ENCODE measurements around the gene ITGA1.

The ITGA1 gene

DNA sequence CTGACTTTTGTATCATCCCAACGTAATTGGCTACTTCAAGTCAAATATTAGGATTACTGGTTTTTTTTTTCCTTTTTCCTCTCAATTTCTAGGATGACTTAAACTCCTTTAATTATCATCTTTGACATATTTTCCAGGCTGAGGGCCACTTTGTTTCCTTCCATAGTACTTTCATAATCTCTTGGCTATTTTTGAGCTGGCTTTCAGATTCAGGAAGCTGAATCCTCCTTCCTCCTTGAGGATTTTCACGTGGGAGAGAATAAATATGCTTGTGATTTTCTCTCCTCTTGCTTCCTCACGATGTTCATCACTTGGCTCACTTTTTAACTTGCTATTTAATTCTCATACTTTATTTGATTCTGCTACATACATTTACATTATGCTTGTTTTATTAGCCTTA, 88.1 kb downstream of the ITGA1 start:
- no peak for DNase-seq

DNA sequence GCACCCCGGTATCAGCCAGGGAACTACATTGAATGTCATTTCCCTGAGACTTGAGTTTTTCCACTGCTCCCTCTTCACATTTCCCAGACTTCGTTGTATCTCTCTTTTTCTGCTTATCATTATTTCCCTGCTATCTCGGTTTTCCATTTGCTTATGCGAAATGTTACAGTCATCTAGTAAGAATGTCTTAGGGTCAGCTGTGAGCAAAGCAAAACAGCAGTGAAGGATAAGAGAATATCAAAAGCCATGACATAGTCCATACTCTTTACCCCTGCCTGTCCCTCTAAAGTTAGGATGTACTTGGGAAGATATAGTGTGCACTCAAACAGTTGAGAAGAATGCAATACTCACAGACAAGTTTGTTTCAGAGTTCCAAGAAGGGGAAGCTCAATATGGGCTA, 88.7 kb downstream of the ITGA1 start:
- no peak for DNase-seq

DNA sequence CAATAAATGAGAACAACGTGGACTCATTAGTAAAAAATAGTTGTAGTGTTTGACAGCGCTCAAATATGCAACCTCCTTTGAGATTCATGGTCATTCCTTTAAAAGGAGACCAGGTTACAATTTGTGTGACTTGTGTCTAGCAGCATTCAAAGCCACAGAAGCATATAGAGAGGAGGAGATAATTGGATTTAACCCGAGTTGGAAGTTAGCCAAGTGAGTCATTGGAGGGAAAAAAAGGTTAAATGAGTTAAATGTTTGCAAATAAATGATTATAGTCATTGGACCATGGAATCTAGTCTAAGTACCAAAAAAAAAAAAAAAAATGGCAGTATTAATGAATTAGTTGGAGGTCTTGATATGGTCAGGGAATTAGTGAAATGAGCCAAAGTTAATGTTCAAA, 90.9 kb downstream of the ITGA1 start:
- no peak for DNase-seq

DNA sequence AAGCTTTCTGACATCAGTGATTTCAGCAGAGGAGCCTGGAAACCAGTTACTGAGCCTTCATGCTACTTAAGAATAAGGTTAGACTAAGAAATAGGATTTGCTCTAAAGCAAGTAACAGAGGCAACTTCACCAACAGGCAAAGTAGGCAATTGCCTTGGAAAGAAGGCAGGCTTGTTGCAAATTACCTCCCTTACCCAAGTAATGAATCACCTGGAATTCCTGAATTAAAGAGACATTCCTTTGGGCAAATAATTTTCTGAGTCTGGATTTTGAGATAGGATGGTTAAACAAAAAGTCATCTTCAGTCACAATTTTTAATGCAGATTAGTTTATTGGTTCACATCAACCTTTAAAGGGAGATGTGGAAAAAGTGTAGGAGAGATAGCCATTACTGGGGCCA, 92.8 kb downstream of the ITGA1 start:
- DNase-seq = no peak

DNA sequence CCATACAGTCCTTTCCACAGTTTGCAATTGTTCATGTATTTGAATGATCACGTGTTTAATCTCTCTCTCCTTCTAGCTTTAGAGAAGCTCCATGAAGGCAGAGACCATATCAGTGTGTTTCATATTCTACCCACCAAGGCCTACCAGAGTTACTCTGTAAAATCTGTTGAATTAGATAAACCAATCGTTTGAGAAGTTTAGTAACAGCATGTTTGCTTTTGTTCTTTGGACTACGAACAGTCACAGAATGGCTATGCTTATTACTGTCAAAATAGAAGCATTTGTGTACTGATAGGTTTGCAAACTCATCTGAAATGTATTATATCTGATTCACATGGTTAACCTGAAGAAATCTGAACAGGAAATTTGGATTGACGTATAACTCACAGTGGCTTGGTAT, 93.8 kb downstream of the ITGA1 start:
- DNase-seq = no peak

DNA sequence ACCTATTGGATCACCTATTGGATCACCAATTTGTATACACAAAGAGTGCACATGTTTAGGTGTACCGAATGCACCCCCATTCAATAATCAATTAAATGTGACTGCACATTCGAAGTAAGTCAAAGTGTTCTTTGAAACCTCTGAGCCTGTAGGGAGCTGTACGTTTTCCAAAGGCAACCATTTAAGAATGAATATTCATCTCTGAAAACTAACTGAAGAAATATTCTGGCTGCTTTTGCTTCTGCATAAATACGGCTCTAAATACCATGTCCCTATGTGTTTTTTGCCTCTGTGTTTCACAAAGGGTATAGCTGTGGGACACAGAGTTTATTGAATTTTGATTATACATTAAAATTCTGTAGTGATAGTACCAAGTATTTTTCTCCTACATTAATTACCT, 95.4 kb downstream of the ITGA1 start:
- no peak for DNase-seq

DNA sequence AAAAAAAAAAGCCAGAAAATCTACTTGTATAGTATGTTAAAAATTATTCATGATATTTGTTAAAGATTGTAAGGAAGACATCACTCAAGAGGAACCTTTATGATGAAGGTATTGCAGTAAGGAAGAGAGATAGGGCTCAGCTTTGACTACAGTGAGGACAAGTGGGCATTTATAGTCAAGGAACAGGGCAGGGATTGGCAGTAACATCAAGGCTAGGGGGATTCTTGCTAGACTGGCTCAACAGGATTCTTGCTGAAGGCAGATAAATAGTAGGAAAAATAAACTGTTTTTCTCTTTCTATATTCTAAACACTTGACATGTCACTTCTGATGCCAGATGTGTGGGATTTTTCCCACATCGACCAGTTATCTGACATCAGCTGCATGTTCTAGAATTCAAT, 96.7 kb downstream of the ITGA1 start:
- DNase-seq = no peak

DNA sequence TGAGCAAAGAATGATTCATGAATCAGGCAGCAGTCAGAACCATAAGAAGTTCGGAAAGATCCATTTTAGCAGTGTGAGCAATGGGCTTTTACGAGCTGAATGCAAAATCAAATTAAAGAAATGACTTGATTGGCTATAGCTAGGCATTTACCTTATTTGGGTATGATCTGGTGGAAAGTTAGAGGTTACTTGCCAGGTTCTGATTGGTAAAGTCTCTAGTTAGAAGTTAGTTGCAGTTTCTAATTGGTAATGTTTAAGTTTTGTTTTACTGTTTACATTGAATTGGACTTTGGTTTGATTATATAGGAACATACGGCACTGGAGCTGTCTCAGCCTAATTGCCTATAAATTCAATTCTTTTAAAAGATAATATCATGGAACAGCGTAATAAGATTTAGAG, 97.9 kb downstream of the ITGA1 start:
- no peak for DNase-seq

DNA sequence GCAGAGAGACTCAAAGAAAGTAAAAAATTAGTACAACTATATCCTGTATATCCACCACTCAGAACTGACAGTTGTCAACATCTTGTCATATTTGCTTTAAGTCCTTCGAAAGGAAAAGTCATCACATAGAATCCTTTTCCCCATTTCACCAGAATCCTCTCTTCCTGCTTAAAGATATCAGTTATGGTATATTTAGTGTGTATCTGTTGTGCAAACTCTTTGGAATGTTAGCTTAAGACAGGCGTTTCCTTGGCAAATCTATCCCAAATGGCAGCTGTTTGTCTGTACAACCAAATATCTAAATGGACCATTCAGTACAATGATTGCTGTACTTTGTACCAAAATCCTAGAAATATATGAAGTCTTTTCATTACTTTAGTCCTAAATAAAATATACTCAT, 98.5 kb downstream of the ITGA1 start:
- DNase-seq = no peak

DNA sequence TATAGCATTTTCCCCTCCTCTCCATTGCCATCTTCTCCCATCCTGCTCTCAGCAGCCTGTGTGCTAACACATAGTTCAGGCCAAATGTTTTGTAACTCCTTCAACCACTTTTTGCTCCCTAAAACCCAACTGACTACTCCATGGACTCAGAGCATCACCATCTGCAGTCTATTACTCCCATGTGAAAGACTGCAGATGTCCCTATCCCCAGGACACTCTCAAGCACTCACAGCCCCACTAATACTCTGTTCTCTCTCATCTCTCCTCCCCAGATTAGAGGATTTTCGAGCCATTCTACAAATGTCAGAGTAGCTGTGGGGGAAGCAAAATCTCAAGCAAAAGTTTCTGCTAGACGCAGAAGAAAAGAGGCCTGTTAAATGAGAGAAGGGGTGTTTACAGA, 99.3 kb downstream of the ITGA1 start:
- no peak for DNase-seq

DNA sequence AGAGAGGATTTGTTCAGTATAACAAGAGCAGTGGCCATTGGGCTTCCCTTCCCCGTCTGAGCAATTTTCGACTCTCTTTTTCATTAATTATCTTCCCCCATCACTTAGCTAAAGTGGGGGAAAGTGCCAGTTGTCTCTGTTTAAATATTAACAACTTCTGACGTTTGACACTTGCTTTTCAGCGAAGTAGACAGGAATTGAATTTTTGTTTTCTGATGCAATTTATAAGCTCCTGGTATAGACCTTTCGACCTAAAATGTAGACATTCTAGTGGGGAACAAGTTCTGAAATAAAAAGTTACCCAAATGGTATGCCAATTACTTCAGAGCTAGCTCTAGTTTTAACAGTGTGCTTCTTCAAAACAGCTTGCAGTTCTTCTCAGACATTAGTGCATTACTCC, 100.6 kb downstream of the ITGA1 start:
- DNase-seq = no peak

DNA sequence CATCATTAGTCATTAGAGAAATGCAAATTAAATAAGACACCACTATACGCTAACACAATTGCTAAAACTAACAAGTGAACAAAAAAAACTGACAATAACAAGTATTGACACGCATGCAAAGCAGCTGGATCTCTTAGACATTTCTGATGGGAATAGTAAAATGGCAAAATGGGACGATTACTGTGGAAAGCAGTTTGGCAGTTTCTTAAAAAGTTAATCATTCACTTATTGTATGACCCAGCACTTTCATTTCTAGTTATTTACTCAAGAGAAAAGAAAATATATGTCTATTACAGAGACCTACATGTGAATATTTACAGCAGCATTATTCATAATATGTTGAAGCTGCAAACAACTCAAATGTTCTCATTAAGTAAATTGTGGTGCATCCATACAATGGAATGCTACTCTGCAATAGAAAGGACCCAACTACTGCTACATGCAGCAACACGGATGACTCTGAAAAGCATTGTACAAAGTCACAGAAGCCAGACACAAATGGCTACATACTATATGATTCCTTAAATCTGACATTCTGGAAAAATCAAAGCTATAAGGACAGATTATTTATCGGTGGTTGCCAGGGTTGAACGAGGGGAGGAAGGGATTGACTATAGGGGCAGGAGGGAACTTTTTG, 104.6 kb downstream of the ITGA1 start:
- DNase-seq = no peak

DNA sequence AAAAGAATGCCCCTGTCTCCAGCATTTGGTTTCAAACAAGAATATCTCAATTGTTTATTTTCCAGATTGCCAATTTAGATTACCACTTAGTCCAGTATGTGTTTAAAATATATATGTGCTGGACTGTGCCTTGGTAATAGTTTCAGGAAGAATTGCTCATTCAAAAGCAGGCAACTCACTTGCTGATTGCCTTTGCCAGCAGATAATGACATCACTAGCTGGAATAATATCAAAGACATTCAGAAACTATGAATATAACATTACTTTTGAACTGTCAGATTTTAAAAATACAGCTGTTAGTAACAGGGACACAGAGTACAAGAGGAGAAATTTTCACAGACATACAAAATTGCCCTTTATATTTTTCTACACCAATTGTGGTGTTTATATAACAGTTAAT, 105.4 kb downstream of the ITGA1 start:
- DNase-seq = no peak

DNA sequence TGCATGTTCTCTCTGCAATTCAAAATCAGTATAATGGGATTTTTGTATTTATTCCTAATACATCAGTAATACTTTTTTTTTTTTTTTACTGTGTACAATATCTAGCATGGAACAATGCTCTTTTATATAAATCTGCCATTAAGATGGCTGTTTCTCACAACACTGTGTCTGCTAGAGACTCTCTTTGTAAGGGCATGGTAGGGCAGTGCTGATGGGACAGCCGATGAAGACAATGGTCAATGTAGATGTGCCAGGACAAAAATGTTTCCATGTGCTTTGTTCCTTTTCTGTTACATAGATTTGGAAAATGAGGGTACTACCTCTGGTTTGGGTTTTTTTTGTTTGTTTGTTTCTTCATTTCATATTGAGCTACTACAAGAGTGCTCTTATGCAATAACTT, 106.1 kb downstream of the ITGA1 start:
- no peak for DNase-seq

DNA sequence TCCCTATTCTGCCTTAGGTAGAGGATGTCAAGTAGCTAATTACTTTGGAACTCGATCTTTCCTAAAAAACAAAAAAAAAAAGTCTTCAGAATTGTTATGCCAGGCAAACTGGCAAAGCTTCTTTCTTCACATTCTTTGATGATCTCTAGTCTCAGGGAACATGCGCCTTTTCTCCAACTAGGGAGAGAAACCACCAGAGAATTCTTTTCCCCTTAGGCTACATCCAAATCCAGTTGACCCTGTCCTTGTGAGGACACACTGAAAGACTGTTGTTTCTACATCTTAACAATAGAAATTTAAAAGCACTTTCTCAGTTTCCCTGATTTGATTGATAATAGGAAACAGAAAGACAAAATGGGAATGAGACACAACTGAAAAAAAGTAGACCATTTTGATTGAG, 106.7 kb downstream of the ITGA1 start:
- no peak for DNase-seq

DNA sequence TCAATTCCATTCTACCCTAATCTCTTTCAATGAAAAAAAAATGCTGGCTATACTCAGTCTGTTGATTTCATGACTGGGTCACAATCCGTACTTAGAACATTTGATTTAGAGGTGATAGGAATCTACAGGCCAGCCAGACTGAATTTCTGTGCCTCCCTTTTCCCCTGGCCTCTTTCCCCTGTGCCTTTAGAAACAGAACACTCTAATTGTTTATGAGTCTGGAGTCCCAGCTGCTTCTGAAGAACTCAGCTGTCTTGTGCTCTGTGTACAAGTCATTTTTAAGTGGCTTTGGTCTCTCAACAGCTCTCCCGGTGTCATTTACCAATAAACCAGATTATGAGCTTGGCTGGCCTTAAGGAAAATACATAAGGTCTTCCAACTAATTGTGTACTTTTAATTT, 107.4 kb downstream of the ITGA1 start:
- DNase-seq = no peak

DNA sequence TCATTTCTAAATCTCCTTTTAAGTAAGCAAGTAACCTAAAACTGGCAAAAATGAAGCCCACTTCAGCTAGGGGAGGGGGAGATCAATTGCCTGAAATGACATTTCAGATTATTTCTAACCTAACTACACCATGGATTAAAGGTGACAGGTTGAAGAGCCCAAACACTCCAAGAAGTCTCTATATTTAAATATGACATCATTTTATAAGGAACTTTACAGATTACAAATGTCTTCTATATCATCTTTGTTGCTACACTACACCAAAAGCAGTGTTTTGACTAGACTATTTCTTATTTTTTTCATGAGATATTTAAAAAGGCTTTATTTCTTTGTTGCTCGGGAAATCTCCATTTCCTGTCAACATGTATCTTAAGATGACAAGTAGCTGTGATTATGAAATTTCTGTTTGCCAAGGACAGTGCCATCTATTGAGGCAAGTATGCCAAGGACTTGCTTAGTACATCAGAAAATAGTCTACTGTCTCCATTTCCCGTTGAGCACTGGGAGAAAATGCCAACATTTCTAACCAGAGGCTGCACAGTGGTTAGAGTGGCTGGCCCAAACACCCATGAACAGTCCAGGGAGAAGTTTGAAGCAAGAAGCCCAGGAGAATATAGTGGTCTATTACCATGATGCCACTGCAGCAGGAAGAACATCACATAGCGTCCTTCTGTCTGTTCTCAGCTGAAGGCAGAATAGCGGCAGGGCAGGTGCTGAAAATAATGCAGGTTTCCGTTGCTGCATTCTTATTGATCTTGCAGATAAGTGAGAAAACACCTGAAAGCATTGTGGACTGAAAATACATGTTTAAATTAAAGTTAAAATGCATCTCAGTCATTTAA, 108.1 kb downstream of the ITGA1 start:
- no peak for DNase-seq

DNA sequence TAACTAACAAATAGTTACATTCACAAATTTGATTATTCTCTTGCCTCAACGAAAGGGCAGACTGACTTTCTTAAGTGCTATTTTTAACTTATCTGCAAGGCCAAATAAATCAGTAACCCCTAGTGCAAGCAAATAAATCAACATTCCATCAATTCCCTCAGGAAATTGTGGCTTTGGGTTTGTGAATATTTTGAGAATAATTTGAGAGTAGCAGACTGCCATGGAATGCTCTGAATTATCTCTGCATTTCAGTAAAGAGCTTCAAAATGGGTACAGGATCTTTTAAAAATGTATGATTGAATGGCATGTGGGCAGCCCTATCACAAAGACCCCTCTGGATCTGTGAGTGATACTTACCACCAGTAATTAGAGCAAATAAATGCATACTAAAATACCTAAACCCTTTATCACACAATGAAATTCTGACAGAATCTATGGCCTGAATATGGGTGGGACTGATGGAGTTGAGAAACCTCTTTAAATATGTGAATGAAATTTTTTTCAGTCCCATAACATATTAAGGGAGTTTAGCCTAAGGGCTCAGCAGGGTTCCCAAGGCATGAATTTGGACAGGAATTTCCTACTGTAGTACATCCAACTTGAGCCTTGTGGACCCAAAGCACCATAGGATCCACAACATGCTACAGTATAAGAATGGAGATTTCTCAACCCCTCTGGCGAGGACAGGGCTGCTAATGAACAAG, 109.0 kb downstream of the ITGA1 start:
- DNase-seq = no peak

DNA sequence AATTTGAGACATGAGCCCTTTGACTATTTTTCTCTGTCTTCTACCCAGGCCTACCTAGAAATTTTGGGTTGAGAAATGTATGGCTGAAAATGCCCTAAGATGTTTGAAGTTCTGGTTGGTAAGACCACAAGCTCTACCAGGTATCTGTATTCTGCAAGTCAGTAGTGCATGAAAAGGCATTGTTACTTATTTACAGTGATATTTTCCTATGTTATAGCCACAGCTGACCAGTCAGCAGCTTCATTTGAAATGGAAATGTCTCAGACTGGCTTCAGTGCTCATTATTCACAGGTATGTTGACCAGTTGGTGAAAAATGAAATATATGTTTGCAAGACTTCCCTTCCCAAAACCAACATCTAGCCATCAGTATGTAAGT, 109.5 kb downstream of the ITGA1 start:
- no peak for DNase-seq

DNA sequence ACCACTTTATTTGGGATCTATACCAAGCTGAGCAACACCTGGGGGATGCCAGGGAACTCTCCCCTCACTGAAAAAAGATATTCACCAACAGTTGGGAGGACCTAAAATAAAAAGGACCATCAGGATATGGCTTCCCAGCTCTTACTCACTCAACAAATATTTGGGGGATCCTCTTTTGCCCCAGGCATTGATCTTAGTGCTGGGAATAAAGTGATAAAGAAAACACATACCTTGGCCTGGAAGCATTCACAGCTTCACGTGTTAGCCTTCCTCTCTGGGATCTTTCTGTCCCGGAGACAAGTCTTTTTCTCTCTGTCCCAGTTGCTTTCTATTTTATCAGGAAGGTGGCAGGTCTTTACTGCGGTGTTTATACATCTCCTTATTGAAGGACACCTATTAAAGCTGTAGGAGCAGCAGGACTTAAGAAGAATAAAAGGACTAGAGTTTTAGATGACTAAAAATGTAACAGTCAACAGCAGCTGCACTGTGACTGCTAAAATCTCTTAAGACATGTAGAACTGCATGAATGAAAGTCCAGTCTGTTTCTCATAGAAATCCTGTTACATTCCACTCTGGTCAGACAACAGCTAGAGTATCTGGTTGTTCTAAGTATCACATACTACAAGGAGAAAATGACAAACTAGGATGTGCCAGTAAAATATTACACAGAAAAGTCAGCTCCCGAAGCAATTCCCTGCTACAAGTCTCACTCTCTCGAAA, 111.4 kb downstream of the ITGA1 start:
- no peak for DNase-seq

DNA sequence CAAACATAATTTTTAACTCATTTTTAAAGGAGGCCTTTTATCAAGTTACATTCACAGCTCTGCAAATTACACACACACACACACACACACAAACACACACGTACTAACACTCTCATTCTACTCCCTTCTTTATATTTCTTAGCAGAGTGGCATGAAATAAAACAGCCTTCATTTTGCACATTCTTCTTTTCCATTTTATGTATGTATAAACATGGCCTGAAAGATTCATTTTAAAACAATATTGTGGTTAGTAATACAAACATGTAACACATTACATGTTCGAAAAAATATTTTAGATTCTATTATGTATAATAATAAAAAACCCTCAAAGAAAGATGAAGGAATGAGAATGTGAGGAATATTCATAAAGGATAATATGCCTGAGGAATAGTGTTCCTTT, 115.4 kb downstream of the ITGA1 start:
- no peak for DNase-seq

DNA sequence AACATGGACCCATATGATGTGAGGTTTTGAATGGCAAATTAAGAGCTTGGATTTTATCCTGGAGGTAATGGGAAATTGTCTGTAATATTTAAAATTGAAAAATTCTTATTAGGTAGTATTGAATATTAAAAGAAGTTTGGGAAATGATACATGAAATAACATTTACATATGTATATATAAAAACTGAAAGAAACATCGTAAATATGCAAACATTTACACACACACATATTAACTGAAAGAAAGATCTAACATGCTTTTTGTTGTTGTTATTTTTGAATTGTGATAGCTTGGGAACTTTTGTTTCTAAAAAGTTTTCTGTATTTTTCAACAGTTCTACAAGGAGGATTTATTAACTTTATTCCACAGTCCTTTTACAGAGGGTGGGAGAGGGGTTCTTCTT, 118.6 kb downstream of the ITGA1 start:
- no peak for DNase-seq

DNA sequence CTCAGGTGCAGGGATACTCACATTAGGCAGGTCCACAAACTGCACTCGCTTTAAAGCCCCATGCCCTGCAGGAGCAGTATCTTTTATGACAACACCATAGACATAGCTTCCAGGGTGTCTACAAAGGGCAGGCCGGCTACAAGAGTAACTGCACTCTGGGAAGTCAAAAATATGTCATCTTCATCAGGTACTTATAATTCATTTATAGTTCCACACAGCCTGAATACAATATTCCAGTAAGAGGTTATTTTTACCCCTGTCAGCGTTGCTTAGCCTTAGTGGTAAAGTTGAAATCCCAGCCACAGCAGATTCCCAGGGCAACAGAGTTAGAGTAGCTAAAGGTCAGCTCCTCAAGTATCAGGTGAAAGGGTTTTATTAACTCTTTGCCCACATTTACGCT, 119.1 kb downstream of the ITGA1 start:
- no peak for DNase-seq

DNA sequence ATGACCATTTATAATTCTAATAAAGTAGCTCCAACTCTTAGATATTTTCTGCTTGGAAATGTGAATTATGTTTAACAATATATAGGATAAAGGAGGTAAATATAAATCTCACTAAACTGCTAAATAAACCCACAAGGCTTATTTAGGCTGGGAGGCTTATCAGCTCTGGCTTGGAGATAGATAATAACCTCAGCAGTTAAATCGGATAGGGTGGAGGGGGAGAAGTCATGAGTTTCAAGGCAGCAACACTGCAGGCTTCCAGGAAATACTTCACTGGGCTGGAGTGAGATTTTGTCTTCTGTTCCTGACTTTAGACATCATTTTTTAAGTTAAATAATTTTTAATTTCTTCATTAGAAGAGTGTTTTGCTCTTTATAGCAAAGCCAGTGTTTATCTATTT, 121.5 kb downstream of the ITGA1 start:
- DNase-seq = no peak

Data from femur (tissue), 1 donor.